PFSK-1 (cell line): ENCODE data around the gene RCC1.

Experiments
- FOXP2 ChIP-seq: optimal IDR thresholded peaks from 2 replicates; pipeline ENCODE3; 2011; ENCODE audit warnings: borderline replicate concordance, control low read depth, inconsistent platforms; ENCODE audit not compliant: insufficient read depth; ENCODE audit errors: extremely low read length, extremely low read depth
- POLR2AphosphoS5 ChIP-seq: IDR thresholded peaks from 2 replicates; pipeline ENCODE4 v1.6.1; 2012; ENCODE audit warnings: low read depth, mild to moderate bottlenecking, control low read depth, low read length, moderate library complexity
- SIN3A ChIP-seq: IDR thresholded peaks from 2 replicates; pipeline ENCODE4 v1.6.1; 2012; ENCODE audit warnings: mild to moderate bottlenecking, low read length, moderate library complexity, borderline replicate concordance; ENCODE audit not compliant: insufficient read depth
- TAF1 ChIP-seq: IDR thresholded peaks from 2 replicates; pipeline ENCODE4 v1.6.1; 2012; ENCODE audit warnings: low read length, control low read depth, borderline replicate concordance; ENCODE audit not compliant: insufficient read depth
- TF ChIP-seq, protein P1 (sequence below), 2 experiments: IDR thresholded peaks; 2 replicates each; pipeline versions ENCODE4 v1.6.1 to v1.8.0; 2011 to 2012; ENCODE audit warnings: low read depth in 2 of 2, low read length in 2 of 2, control low read depth in 1 of 2, inconsistent platforms in 1 of 2, mild to moderate bottlenecking in 1 of 2, moderate library complexity in 1 of 2; ENCODE audit not compliant: insufficient read depth in 1 of 2

The RCC1 gene

DNA sequence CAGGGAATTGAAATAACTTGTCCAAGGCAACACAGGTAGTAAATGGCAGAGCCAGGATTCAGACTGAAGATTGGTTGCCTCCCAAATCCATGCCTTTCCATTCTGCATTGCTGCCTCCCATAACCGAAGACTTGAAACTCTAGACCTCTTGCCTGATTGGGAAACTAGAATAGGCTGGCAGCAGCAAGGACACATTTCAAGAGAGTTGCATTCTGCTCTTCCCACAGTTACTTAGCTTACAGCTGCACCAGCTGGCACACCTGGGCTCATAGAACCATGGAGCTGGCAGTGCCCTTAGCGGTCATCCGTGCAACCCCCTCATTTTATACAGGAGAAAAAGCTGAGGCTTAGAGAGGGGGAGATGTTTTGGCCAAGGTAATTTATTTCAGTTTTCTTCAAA is 55.0 kb downstream of the RCC1 start:
- no peak for TF ChIP-seq FOXP2
- no peak for TF ChIP-seq POLR2AphosphoS5
- no peak for TF ChIP-seq TAF1
- TF ChIP-seq, protein P1, sequence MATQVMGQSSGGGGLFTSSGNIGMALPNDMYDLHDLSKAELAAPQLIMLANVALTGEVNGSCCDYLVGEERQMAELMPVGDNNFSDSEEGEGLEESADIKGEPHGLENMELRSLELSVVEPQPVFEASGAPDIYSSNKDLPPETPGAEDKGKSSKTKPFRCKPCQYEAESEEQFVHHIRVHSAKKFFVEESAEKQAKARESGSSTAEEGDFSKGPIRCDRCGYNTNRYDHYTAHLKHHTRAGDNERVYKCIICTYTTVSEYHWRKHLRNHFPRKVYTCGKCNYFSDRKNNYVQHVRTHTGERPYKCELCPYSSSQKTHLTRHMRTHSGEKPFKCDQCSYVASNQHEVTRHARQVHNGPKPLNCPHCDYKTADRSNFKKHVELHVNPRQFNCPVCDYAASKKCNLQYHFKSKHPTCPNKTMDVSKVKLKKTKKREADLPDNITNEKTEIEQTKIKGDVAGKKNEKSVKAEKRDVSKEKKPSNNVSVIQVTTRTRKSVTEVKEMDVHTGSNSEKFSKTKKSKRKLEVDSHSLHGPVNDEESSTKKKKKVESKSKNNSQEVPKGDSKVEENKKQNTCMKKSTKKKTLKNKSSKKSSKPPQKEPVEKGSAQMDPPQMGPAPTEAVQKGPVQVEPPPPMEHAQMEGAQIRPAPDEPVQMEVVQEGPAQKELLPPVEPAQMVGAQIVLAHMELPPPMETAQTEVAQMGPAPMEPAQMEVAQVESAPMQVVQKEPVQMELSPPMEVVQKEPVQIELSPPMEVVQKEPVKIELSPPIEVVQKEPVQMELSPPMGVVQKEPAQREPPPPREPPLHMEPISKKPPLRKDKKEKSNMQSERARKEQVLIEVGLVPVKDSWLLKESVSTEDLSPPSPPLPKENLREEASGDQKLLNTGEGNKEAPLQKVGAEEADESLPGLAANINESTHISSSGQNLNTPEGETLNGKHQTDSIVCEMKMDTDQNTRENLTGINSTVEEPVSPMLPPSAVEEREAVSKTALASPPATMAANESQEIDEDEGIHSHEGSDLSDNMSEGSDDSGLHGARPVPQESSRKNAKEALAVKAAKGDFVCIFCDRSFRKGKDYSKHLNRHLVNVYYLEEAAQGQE (IDR thresholded peaks at IDR 0.05; ENCODE audit: insufficient read depth in 1 of 2, low read depth in 2 of 2, low read length in 2 of 2) = no peak
- TF ChIP-seq SIN3A = no peak

- TF ChIP-seq FOXP2 (no peak), TAF1 (no peak)
These were observed 58.5 kb downstream of the RCC1 start for GRCh38 chr1:28564310-28564709.

DNA sequence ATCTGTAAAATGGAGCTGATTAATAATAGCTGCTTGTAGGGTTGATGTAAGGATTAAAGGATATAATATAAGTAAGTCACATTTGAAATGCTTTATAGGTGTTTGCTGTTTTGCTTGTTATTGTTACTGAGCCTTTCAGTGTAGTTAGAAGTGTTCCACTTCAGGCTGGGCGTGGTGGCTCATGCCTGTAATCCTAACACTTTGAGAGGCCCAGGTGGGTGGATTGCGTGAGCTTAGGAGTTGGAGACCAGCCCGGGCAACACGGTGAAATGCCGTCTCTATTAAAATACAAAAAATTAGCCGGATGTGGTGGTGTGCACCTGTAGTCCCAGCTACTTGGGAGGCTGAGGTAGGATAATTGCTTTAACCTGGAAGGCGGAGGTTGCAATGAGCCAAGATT is 59.2 kb downstream of the RCC1 start:
- TF ChIP-seq POLR2AphosphoS5 = no peak
- TF ChIP-seq, protein P1 (IDR thresholded peaks at IDR 0.05; ENCODE audit: insufficient read depth in 1 of 2, low read depth in 2 of 2, low read length in 2 of 2) = no peak
- TF ChIP-seq TAF1 = no peak
- TF ChIP-seq FOXP2 = no peak
- TF ChIP-seq SIN3A = no peak

DNA sequence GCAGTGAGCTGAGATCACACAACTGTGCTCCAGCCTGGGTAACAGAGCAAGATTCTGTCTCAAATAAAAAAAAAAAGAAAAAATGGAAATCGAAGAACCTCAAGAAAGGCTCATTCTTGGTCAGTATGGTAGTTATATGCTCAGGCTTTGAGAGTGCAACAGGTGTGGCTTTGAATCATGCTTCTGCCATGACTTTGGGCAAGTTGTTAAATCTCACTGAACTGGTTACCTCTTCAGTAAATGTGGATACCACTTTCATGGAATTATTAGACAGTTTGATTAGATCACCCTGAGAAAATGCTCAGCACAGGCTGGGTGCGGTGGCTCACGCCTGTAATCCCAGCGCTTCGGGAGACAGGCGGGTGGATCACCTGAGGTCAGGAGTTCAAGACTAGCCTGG is 59.9 kb downstream of the RCC1 start:
- TF ChIP-seq, protein P1 (IDR thresholded peaks at IDR 0.05; ENCODE audit: insufficient read depth in 1 of 2, low read depth in 2 of 2, low read length in 2 of 2) = no peak

- TF ChIP-seq FOXP2 (no peak), POLR2AphosphoS5 (no peak), TAF1 (no peak), SIN3A (no peak)
- TF ChIP-seq, protein P1 (IDR thresholded peaks at IDR 0.05; ENCODE audit: insufficient read depth in 1 of 2, low read depth in 2 of 2, low read length in 2 of 2) = no peak
These were observed 61.1 kb downstream of the RCC1 start for GRCh38 chr1:28566931-28567330.
